ENCODE measurements around the gene ORM1.
"Not testable (repeated sequence)": the region's sequence is repeated elsewhere in the genome, so short reads cannot be mapped to it uniquely, and the experiment has no call there.

The ORM1 gene

GRCh38 chr9:114322160-114322818, 609 bp upstream of the ORM1 start:
- not testable (repeated sequence) for H2BK5ac ChIP-seq (ENCODE audit: low read length); H3K36me3 ChIP-seq (ENCODE audit: control insufficient read depth, insufficient read depth, low read length); H2BK15ac ChIP-seq (replicated peaks; ENCODE audit: low read depth); H3K18ac ChIP-seq (ENCODE audit: low read length); H2BK120ac ChIP-seq (ENCODE audit: low read depth, low read length); H3K4ac ChIP-seq (ENCODE audit: low read depth, low read length); H3K4me2 ChIP-seq (ENCODE audit: low read length); H3K56ac ChIP-seq (ENCODE audit: low read length); H3K79me2 ChIP-seq (ENCODE audit: control insufficient read depth, insufficient read depth, low read length); DNase-seq; H3K4me3 ChIP-seq (ENCODE audit: low read length); H4K8ac ChIP-seq (ENCODE audit: low read depth, low read length); H3K4me1 ChIP-seq (ENCODE audit: control insufficient read depth, low read depth, low read length); H3K79me1 ChIP-seq (ENCODE audit: low read length); H4K5ac ChIP-seq (ENCODE audit: low read length); H3K23ac ChIP-seq (ENCODE audit: low read length); H3K27me3 ChIP-seq (ENCODE audit: insufficient read depth, low read length, poor library complexity); H2AK5ac ChIP-seq (ENCODE audit: low read length); H3K27ac ChIP-seq (ENCODE audit: low read depth, low read length); H3K9ac ChIP-seq (ENCODE audit: low read length)
- WGBS (ENCODE audit: extremely low coverage, insufficient coverage, low lambda C conversion rate) = no CpG with 5 or more reads among the region's 12 CpGs

- not testable (repeated sequence) for H3K4me3 ChIP-seq (ENCODE audit: low read length); H4K5ac ChIP-seq (ENCODE audit: low read length); H2BK15ac ChIP-seq (replicated peaks; ENCODE audit: low read depth); H3K23ac ChIP-seq (ENCODE audit: low read length); H3K9ac ChIP-seq (ENCODE audit: low read length); H3K27ac ChIP-seq (ENCODE audit: low read depth, low read length); H4K8ac ChIP-seq (ENCODE audit: low read depth, low read length); H3K4ac ChIP-seq (ENCODE audit: low read depth, low read length); H2BK120ac ChIP-seq (ENCODE audit: low read depth, low read length); DNase-seq; H3K36me3 ChIP-seq (ENCODE audit: control insufficient read depth, insufficient read depth, low read length); H3K4me2 ChIP-seq (ENCODE audit: low read length); H3K79me2 ChIP-seq (ENCODE audit: control insufficient read depth, insufficient read depth, low read length); H2BK5ac ChIP-seq (ENCODE audit: low read length); H3K56ac ChIP-seq (ENCODE audit: low read length); H2AK5ac ChIP-seq (ENCODE audit: low read length); H3K4me1 ChIP-seq (ENCODE audit: control insufficient read depth, low read depth, low read length); H3K27me3 ChIP-seq (ENCODE audit: insufficient read depth, low read length, poor library complexity); H3K18ac ChIP-seq (ENCODE audit: low read length); H3K79me1 ChIP-seq (ENCODE audit: low read length)
- WGBS (ENCODE audit: extremely low coverage, insufficient coverage, low lambda C conversion rate) = no CpG with 5 or more reads among the region's 6 CpGs
Observed at GRCh38 chr9:114323849-114324248, 951 bp downstream of the ORM1 start.

GRCh38 chr9:114324492-114324891, 1.6 kb downstream of the ORM1 start:
- Histone ChIP-seq H3K36me3 (ENCODE audit: control insufficient read depth, insufficient read depth, low read length) (no peaks in the 10 kb centered on the region), H2AK5ac (ENCODE audit: low read length) (no peak overlapping the region), H2BK120ac (ENCODE audit: low read depth, low read length) (no peak overlapping the region), H4K5ac (ENCODE audit: low read length) (no peak overlapping the region), H3K4me2 (ENCODE audit: low read length) (no peak overlapping the region), H2BK15ac (replicated peaks; ENCODE audit: low read depth) (no peak overlapping the region), H3K79me2 (ENCODE audit: control insufficient read depth, insufficient read depth, low read length) (no peaks in the 10 kb centered on the region), H2BK5ac (ENCODE audit: low read length) (no peak overlapping the region), H3K27ac (ENCODE audit: low read depth, low read length) (no peak overlapping the region), H3K18ac (ENCODE audit: low read length) (no peak overlapping the region), H3K9ac (ENCODE audit: low read length) (no peak overlapping the region), H3K27me3 (ENCODE audit: insufficient read depth, low read length, poor library complexity) (no peaks in the 10 kb centered on the region), H3K56ac (ENCODE audit: low read length) (no peak overlapping the region), H3K4me1 (ENCODE audit: control insufficient read depth, low read depth, low read length) (no peaks in the 10 kb centered on the region), H3K79me1 (ENCODE audit: low read length) (no peaks in the 10 kb centered on the region), H3K4me3 (ENCODE audit: low read length) (no peak overlapping the region), H3K4ac (ENCODE audit: low read depth, low read length) (no peak overlapping the region), H4K8ac (ENCODE audit: low read depth, low read length) (no peak overlapping the region), H3K23ac (ENCODE audit: low read length) (no peak overlapping the region)
- no CpG with 5 or more reads among the region's 8 CpGs for WGBS (ENCODE audit: extremely low coverage, insufficient coverage, low lambda C conversion rate)
- no peak for DNase-seq

GRCh38 chr9:114324965-114325364, 2.1 kb downstream of the ORM1 start:
- H3K9ac ChIP-seq (ENCODE audit: low read length); H4K5ac ChIP-seq (ENCODE audit: low read length); H3K4me1 ChIP-seq (ENCODE audit: control insufficient read depth, low read depth, low read length); H3K4me2 ChIP-seq (ENCODE audit: low read length); H2BK15ac ChIP-seq (replicated peaks; ENCODE audit: low read depth); H3K56ac ChIP-seq (ENCODE audit: low read length); H3K23ac ChIP-seq (ENCODE audit: low read length); H3K4me3 ChIP-seq (ENCODE audit: low read length); H3K4ac ChIP-seq (ENCODE audit: low read depth, low read length); H2AK5ac ChIP-seq (ENCODE audit: low read length); H3K79me2 ChIP-seq (ENCODE audit: control insufficient read depth, insufficient read depth, low read length); H3K18ac ChIP-seq (ENCODE audit: low read length); DNase-seq; H3K79me1 ChIP-seq (ENCODE audit: low read length); H3K27ac ChIP-seq (ENCODE audit: low read depth, low read length); H2BK5ac ChIP-seq (ENCODE audit: low read length); H3K27me3 ChIP-seq (ENCODE audit: insufficient read depth, low read length, poor library complexity); H3K36me3 ChIP-seq (ENCODE audit: control insufficient read depth, insufficient read depth, low read length); H4K8ac ChIP-seq (ENCODE audit: low read depth, low read length); H2BK120ac ChIP-seq (ENCODE audit: low read depth, low read length): not testable (repeated sequence)
- no CpG with 5 or more reads among the region's 9 CpGs for WGBS (ENCODE audit: extremely low coverage, insufficient coverage, low lambda C conversion rate)

GRCh38 chr9:114325684-114326254, 2.9 kb downstream of the ORM1 start:
- not testable (repeated sequence) for H3K9ac ChIP-seq (ENCODE audit: low read length); H2AK5ac ChIP-seq (ENCODE audit: low read length); H3K27me3 ChIP-seq (ENCODE audit: insufficient read depth, low read length, poor library complexity); H3K4ac ChIP-seq (ENCODE audit: low read depth, low read length); H3K36me3 ChIP-seq (ENCODE audit: control insufficient read depth, insufficient read depth, low read length); H3K4me3 ChIP-seq (ENCODE audit: low read length); H3K4me1 ChIP-seq (ENCODE audit: control insufficient read depth, low read depth, low read length); H2BK5ac ChIP-seq (ENCODE audit: low read length); H4K8ac ChIP-seq (ENCODE audit: low read depth, low read length); H2BK15ac ChIP-seq (replicated peaks; ENCODE audit: low read depth); H4K5ac ChIP-seq (ENCODE audit: low read length); H2BK120ac ChIP-seq (ENCODE audit: low read depth, low read length); H3K79me1 ChIP-seq (ENCODE audit: low read length); H3K79me2 ChIP-seq (ENCODE audit: control insufficient read depth, insufficient read depth, low read length); H3K23ac ChIP-seq (ENCODE audit: low read length); H3K27ac ChIP-seq (ENCODE audit: low read depth, low read length); H3K18ac ChIP-seq (ENCODE audit: low read length); H3K4me2 ChIP-seq (ENCODE audit: low read length); DNase-seq; H3K56ac ChIP-seq (ENCODE audit: low read length)
- no CpG with 5 or more reads among the region's 3 CpGs for whole genome bisulfite sequencing (ENCODE audit: extremely low coverage, insufficient coverage, low lambda C conversion rate)

GRCh38 chr9:114327749-114328148, 4.9 kb downstream of the ORM1 start:
- DNase-seq = no peak
- no peak overlapping the region for H3K4ac ChIP-seq (ENCODE audit: low read depth, low read length)

More at GRCh38 chr9:114327749-114328148, 4.9 kb downstream of the ORM1 start:
- no peak overlapping the region for H3K27ac ChIP-seq (ENCODE audit: low read depth, low read length)
- H3K18ac ChIP-seq (ENCODE audit: low read length) = no peak overlapping the region
- H3K36me3 ChIP-seq (ENCODE audit: control insufficient read depth, insufficient read depth, low read length) = no peaks in the 10 kb centered on the region
- H3K79me1 ChIP-seq (ENCODE audit: low read length) = no peaks in the 10 kb centered on the region
- H3K79me2 ChIP-seq (ENCODE audit: control insufficient read depth, insufficient read depth, low read length) = no peaks in the 10 kb centered on the region
- no peak overlapping the region for H3K4me2 ChIP-seq (ENCODE audit: low read length)
- no peak overlapping the region for H2BK15ac ChIP-seq (replicated peaks; ENCODE audit: low read depth)
- no peak overlapping the region for H4K8ac ChIP-seq (ENCODE audit: low read depth, low read length)
- H2AK5ac ChIP-seq (ENCODE audit: low read length) = no peak overlapping the region
- whole genome bisulfite sequencing (ENCODE audit: extremely low coverage, insufficient coverage, low lambda C conversion rate) = no CpG with 5 or more reads among the region's 8 CpGs
- no peak overlapping the region for H3K23ac ChIP-seq (ENCODE audit: low read length)
- H3K27me3 ChIP-seq (ENCODE audit: insufficient read depth, low read length, poor library complexity) = no peaks in the 10 kb centered on the region
- no peak overlapping the region for H3K56ac ChIP-seq (ENCODE audit: low read length)
- no peak overlapping the region for H3K4me3 ChIP-seq (ENCODE audit: low read length)
- no peaks in the 10 kb centered on the region for H3K4me1 ChIP-seq (ENCODE audit: control insufficient read depth, low read depth, low read length)
- H3K9ac ChIP-seq (ENCODE audit: low read length) = no peak overlapping the region
- H4K5ac ChIP-seq (ENCODE audit: low read length) = no peak overlapping the region
- H2BK120ac ChIP-seq (ENCODE audit: low read depth, low read length) = no peak overlapping the region
- H2BK5ac ChIP-seq (ENCODE audit: low read length) = no peak overlapping the region

Data from mesendoderm (in vitro differentiated cells).